Measurements from ENCODE around the gene CT45A1. TPM values are rescaled to one million over a fixed set of nuclear protein-coding genes. Genes with fewer than 3 reads are reported as not detected.
"Not testable (repeated sequence)": the region's sequence is repeated elsewhere in the genome, so short reads cannot be mapped to it uniquely, and the experiment has no call there.

Gene CT45A1
- total and polyA plus RNA-seq, 4 donors = not detected

- ATAC-seq (ENCODE audit: insufficient read depth, low FRiP score) = no peak
- H3K4me3 ChIP-seq = no peak overlapping the region
- H3K36me3 ChIP-seq (ENCODE audit: control insufficient read depth in 4 of 4, insufficient read depth in 4 of 4, low read length in 4 of 4) = no peaks in the 10 kb centered on the region
- peaks cover 0 to 3% (median 0%) of the 10 kb centered on the region in 3 donors for H3K27me3 ChIP-seq (ENCODE audit: control insufficient read depth in 3 of 3, insufficient read depth in 3 of 3, low read length in 2 of 3)
- no peaks in the 10 kb centered on the region for H3K9me3 ChIP-seq (ENCODE audit: control insufficient read depth in 4 of 4, insufficient read depth in 3 of 4, low read length in 3 of 4)
- 46 to 57% methylated on average over 4 of the region's 4 CpGs for WGBS, 2 donors
- H3K27ac ChIP-seq (ENCODE audit: low read depth in 1 of 2, low read length in 1 of 2) = no peak overlapping the region
- TF ChIP-seq CTCF (IDR thresholded peaks at IDR 0.05; ENCODE audit: control extremely low read depth, extremely low read depth) = no peak
- no peak overlapping the region for H3K9ac ChIP-seq (ENCODE audit: insufficient read depth in 1 of 2, low read length in 2 of 2)
- DNase-seq = peak in 2 of 3 donors; percentile 35 to 42
- H3K4me1 ChIP-seq (ENCODE audit: control insufficient read depth in 5 of 5, insufficient read depth in 5 of 5, low read length in 5 of 5) = no peaks in the 10 kb centered on the region
Measured at GRCh38 chrX:135737366-135738071, 24.1 kb downstream of the CT45A1 start.

GRCh38 chrX:135740681-135741149, 27.3 kb downstream of the CT45A1 start:
- no peak for ATAC-seq (ENCODE audit: insufficient read depth, low FRiP score)
- 47 to 59% methylated on average over 18 of the region's 18 CpGs for WGBS, 2 donors

GRCh38 chrX:135741192-135741715, 27.8 kb downstream of the CT45A1 start:
- Histone ChIP-seq H3K27me3 (ENCODE audit: control insufficient read depth in 3 of 3, insufficient read depth in 3 of 3, low read length in 2 of 3) (peaks cover 0 to 3% (median 0%) of the 10 kb centered on the region in 3 donors), H3K27ac (ENCODE audit: low read depth in 1 of 2, low read length in 1 of 2) (no peak overlapping the region), H3K9ac (ENCODE audit: insufficient read depth in 1 of 2, low read length in 2 of 2) (no peak overlapping the region), H3K36me3 (ENCODE audit: control insufficient read depth in 4 of 4, insufficient read depth in 4 of 4, low read length in 4 of 4) (no peaks in the 10 kb centered on the region), H3K4me1 (ENCODE audit: control insufficient read depth in 5 of 5, insufficient read depth in 5 of 5, low read length in 5 of 5) (no peaks in the 10 kb centered on the region), H3K4me3 (no peak overlapping the region), H3K9me3 (ENCODE audit: control insufficient read depth in 4 of 4, insufficient read depth in 3 of 4, low read length in 3 of 4) (no peaks in the 10 kb centered on the region)
- WGBS, 2 donors = 84 to 95% methylated on average over 23 of the region's 23 CpGs
- TF ChIP-seq CTCF (IDR thresholded peaks at IDR 0.05; ENCODE audit: control extremely low read depth, extremely low read depth) = no peak
- ATAC-seq (ENCODE audit: insufficient read depth, low FRiP score) (no peak), DNase-seq (no peak)

More at GRCh38 chrX:135740681-135741149, 27.3 kb downstream of the CT45A1 start:
- peak; percentile 19 to 32 (median 30) for DNase-seq
- Histone ChIP-seq H3K9ac (ENCODE audit: insufficient read depth in 1 of 2, low read length in 2 of 2) (no peak overlapping the region), H3K4me1 (ENCODE audit: control insufficient read depth in 5 of 5, insufficient read depth in 5 of 5, low read length in 5 of 5) (no peaks in the 10 kb centered on the region), H3K27ac (ENCODE audit: low read depth in 1 of 2, low read length in 1 of 2) (no peak overlapping the region), H3K36me3 (ENCODE audit: control insufficient read depth in 4 of 4, insufficient read depth in 4 of 4, low read length in 4 of 4) (no peaks in the 10 kb centered on the region), H3K9me3 (ENCODE audit: control insufficient read depth in 4 of 4, insufficient read depth in 3 of 4, low read length in 3 of 4) (no peaks in the 10 kb centered on the region), H3K4me3 (no peak overlapping the region), H3K27me3 (ENCODE audit: control insufficient read depth in 3 of 3, insufficient read depth in 3 of 3, low read length in 2 of 3) (peaks cover 0 to 3% (median 0%) of the 10 kb centered on the region in 3 donors)
- TF ChIP-seq CTCF (IDR thresholded peaks at IDR 0.05; ENCODE audit: control extremely low read depth, extremely low read depth) = peak; percentile 11

GRCh38 chrX:135744739-135745138, 31.3 kb downstream of the CT45A1 start:
- not testable (repeated sequence) for H3K4me3 ChIP-seq; H3K27ac ChIP-seq (ENCODE audit: low read depth in 1 of 2, low read length in 1 of 2); H3K36me3 ChIP-seq (ENCODE audit: control insufficient read depth in 4 of 4, insufficient read depth in 4 of 4, low read length in 4 of 4); H3K9me3 ChIP-seq (ENCODE audit: control insufficient read depth in 4 of 4, insufficient read depth in 3 of 4, low read length in 3 of 4); ATAC-seq (ENCODE audit: insufficient read depth, low FRiP score); H3K4me1 ChIP-seq (ENCODE audit: control insufficient read depth in 5 of 5, insufficient read depth in 5 of 5, low read length in 5 of 5); DNase-seq; H3K9ac ChIP-seq (ENCODE audit: insufficient read depth in 1 of 2, low read length in 2 of 2); H3K27me3 ChIP-seq (ENCODE audit: control insufficient read depth in 3 of 3, insufficient read depth in 3 of 3, low read length in 2 of 3)
- 93 to 95% methylated on average over 2 to 4 of the region's 4 CpGs for WGBS, 2 donors

GRCh38 chrX:135768091-135768490, 54.7 kb downstream of the CT45A1 start, which contains the start of gene CT45A3:
TSS of gene CT45A3 (minus strand) at chrX:135768191. CDS start at chrX:135764444, 3,747 bp downstream.
- H3K27ac ChIP-seq (ENCODE audit: low read depth in 1 of 2, low read length in 1 of 2); DNase-seq; H3K27me3 ChIP-seq (ENCODE audit: control insufficient read depth in 3 of 3, insufficient read depth in 3 of 3, low read length in 2 of 3); H3K9me3 ChIP-seq (ENCODE audit: control insufficient read depth in 4 of 4, insufficient read depth in 3 of 4, low read length in 3 of 4); H3K4me3 ChIP-seq; H3K36me3 ChIP-seq (ENCODE audit: control insufficient read depth in 4 of 4, insufficient read depth in 4 of 4, low read length in 4 of 4); H3K4me1 ChIP-seq (ENCODE audit: control insufficient read depth in 5 of 5, insufficient read depth in 5 of 5, low read length in 5 of 5); ATAC-seq (ENCODE audit: insufficient read depth, low FRiP score); H3K9ac ChIP-seq (ENCODE audit: insufficient read depth in 1 of 2, low read length in 2 of 2): not testable (repeated sequence)
- WGBS, 2 donors = no CpG with 5 or more reads among the region's 17 CpGs

All from lung (tissue), 12 donors.